Mesenchymal stem cell (in vitro differentiated cells and primary cell): Measurements from ENCODE around the gene NLRP1.

Source experiments
- DNase-seq: peaks from one replicate; pipeline ENCODE4 v3.0.0-alpha.2; 2013
- H2AFZ ChIP-seq: one replicate; pipeline ENCODE4 v1.6.1; 2013; ENCODE audit warnings: low read depth, mild to moderate bottlenecking, control low read depth, inconsistent platforms, low read length, moderate library complexity
- H2AK5ac ChIP-seq: 2 replicates; pipeline ENCODE4 v1.6.1; 2013; ENCODE audit warnings: low read length, moderate library complexity, mild to moderate bottlenecking, inconsistent platforms; ENCODE audit not compliant: severe bottlenecking
- H2BK120ac ChIP-seq: one replicate; pipeline ENCODE4 v1.6.1; 2013; ENCODE audit warnings: low read depth, mild to moderate bottlenecking, inconsistent platforms, low read length, moderate library complexity
- H2BK12ac ChIP-seq, 2 experiments: one replicate each; pipeline ENCODE4 v1.6.1; 2013; ENCODE audit warnings: inconsistent platforms in 2 of 2, low read length in 2 of 2, mild to moderate bottlenecking in 2 of 2, moderate library complexity in 2 of 2, control low read depth in 1 of 2
- H2BK15ac ChIP-seq: one replicate; pipeline ENCODE4 v1.6.1; 2013; ENCODE audit warnings: mild to moderate bottlenecking, low read depth, inconsistent platforms; ENCODE audit not compliant: poor library complexity, severe bottlenecking
- H2BK5ac ChIP-seq: 2 replicates; pipeline ENCODE4 v1.6.1; 2013; ENCODE audit warnings: low read depth, mild to moderate bottlenecking, low read length, control low read depth, inconsistent platforms; ENCODE audit not compliant: poor library complexity, severe bottlenecking
- H3K14ac ChIP-seq, 2 experiments: one replicate each; pipeline ENCODE4 v1.6.1; 2013; ENCODE audit warnings: inconsistent platforms in 2 of 2, low read length in 2 of 2, control low read depth in 1 of 2, mild to moderate bottlenecking in 1 of 2, moderate library complexity in 1 of 2
- H3K18ac ChIP-seq, 2 experiments: one replicate each; pipeline ENCODE4 v1.6.1; 2013; ENCODE audit warnings: inconsistent platforms in 2 of 2, low read length in 2 of 2, control low read depth in 1 of 2, low read depth in 1 of 2, mild to moderate bottlenecking in 1 of 2
- H3K23ac ChIP-seq, 2 experiments: one replicate each; pipeline ENCODE4 v1.6.1; 2013; ENCODE audit warnings: inconsistent platforms in 2 of 2, low read length in 2 of 2, mild to moderate bottlenecking in 2 of 2, moderate library complexity in 2 of 2, control low read depth in 1 of 2
- H3K27ac ChIP-seq: 2 replicates; pipeline ENCODE4 v1.5.1; 2013; ENCODE audit warnings: mild to moderate bottlenecking, moderate library complexity, low read length, control low read depth, inconsistent platforms; ENCODE audit not compliant: poor library complexity, severe bottlenecking
- H3K27me3 ChIP-seq, 2 experiments: 2 replicates each; pipeline versions ENCODE4 v1.6.1 to v1.7.0; 2013; ENCODE audit warnings: low read length in 2 of 2, mild to moderate bottlenecking in 2 of 2, moderate library complexity in 2 of 2, control low read depth in 1 of 2, inconsistent platforms in 1 of 2; ENCODE audit not compliant: control insufficient read depth in 1 of 2, insufficient read depth in 1 of 2
- H3K36me3 ChIP-seq, 2 experiments: 2 replicates each; pipeline versions ENCODE4 v1.6.1 to v1.7.0; 2013; ENCODE audit warnings: low read length in 2 of 2, control low read depth in 1 of 2, inconsistent platforms in 1 of 2, low read depth in 1 of 2, mild to moderate bottlenecking in 1 of 2; ENCODE audit not compliant: insufficient read depth in 2 of 2, control insufficient read depth in 1 of 2
- H3K4ac ChIP-seq, 2 experiments: one replicate each; pipeline ENCODE4 v1.6.1; 2013; ENCODE audit warnings: inconsistent platforms in 2 of 2, low read length in 2 of 2, mild to moderate bottlenecking in 2 of 2, moderate library complexity in 2 of 2, control low read depth in 1 of 2, low read depth in 1 of 2
- H3K4me1 ChIP-seq: 2 replicates; pipeline ENCODE4 v1.6.1; 2013; ENCODE audit warnings: low read depth, low read length, control low read depth; ENCODE audit not compliant: control insufficient read depth, insufficient read depth
- H3K4me2 ChIP-seq: 2 replicates; pipeline ENCODE4 v1.6.1; 2013; ENCODE audit warnings: low read length, mild to moderate bottlenecking, inconsistent platforms; ENCODE audit not compliant: poor library complexity, severe bottlenecking
- H3K4me3 ChIP-seq, 2 experiments: 2 replicates each; pipeline versions ENCODE4 v1.5.1 to v1.7.0; 2013; ENCODE audit warnings: low read length in 2 of 2, mild to moderate bottlenecking in 2 of 2, control low read depth in 1 of 2, low read depth in 1 of 2; ENCODE audit not compliant: insufficient read depth in 1 of 2
- H3K79me1 ChIP-seq: replicated peaks from 2 replicates; pipeline ENCODE4 v1.6.1; 2013; ENCODE audit warnings: mild to moderate bottlenecking, control low read depth, low read length, inconsistent platforms; ENCODE audit not compliant: poor library complexity, severe bottlenecking
- H3K9ac ChIP-seq: 2 replicates; pipeline ENCODE4 v1.7.0; 2013; ENCODE audit warnings: mild to moderate bottlenecking, low read length, moderate library complexity
- H3K9me3 ChIP-seq: 2 replicates; pipeline ENCODE4 v1.7.0; 2013; ENCODE audit warnings: mild to moderate bottlenecking, low read length; ENCODE audit not compliant: control insufficient read depth
- H4K8ac ChIP-seq: one replicate; pipeline ENCODE4 v1.6.1; 2013; ENCODE audit warnings: inconsistent platforms, mild to moderate bottlenecking, low read length, moderate library complexity
- H4K91ac ChIP-seq: one replicate; pipeline ENCODE4 v1.6.1; 2013; ENCODE audit warnings: mild to moderate bottlenecking, low read length, inconsistent platforms
- WGBS: methylation state at CpG from one replicate; pipeline ENCODE4 v1.1.7; 2013; ENCODE audit warnings: mixed read lengths; 5-methylcytosine and 5-hydroxymethylcytosine counted together

NLRP1 gene

GRCh38 chr17:5562661-5563360 lies 21.5 kb downstream of the NLRP1 start:
- H3K9me3 ChIP-seq = no peaks in the 10 kb centered on the region
- no peak overlapping the region for H2BK12ac ChIP-seq
- H3K23ac ChIP-seq = no peak overlapping the region
- H2BK5ac ChIP-seq = no peak overlapping the region
- H2AK5ac ChIP-seq = no peak overlapping the region
- no peak overlapping the region for H2AFZ ChIP-seq
- H3K4me3 ChIP-seq = no peak overlapping the region
- H4K91ac ChIP-seq = peak overlapping the region; percentile 67
- H3K4me1 ChIP-seq = no peaks in the 10 kb centered on the region
- no peak overlapping the region for H4K8ac ChIP-seq
- WGBS = 86% methylated on average over 6 of the region's 6 CpGs
- no peaks in the 10 kb centered on the region for H3K27me3 ChIP-seq
- no peak for DNase-seq
- H3K79me1 ChIP-seq = no peaks in the 10 kb centered on the region
- H2BK15ac ChIP-seq = no peak overlapping the region
- peak overlapping the region in 1 of 2 experiments; percentile 13 for H3K14ac ChIP-seq
- no peak overlapping the region for H2BK120ac ChIP-seq
- H3K36me3 ChIP-seq = peaks cover 0 to 39% of the 10 kb centered on the region in 2 experiments
- H3K9ac ChIP-seq = no peak overlapping the region
- no peak overlapping the region for H3K27ac ChIP-seq
- H3K18ac ChIP-seq = no peak overlapping the region
- no peak overlapping the region for H3K4ac ChIP-seq
- no peak overlapping the region for H3K4me2 ChIP-seq

GRCh38 chr17:5561736-5562571 lies 22.4 kb downstream of the NLRP1 start:
- no peak overlapping the region for H2AFZ ChIP-seq
- no peak overlapping the region for H3K23ac ChIP-seq
- H3K14ac ChIP-seq = no peak overlapping the region
- H3K79me1 ChIP-seq = no peaks in the 10 kb centered on the region
- H3K4me2 ChIP-seq = no peak overlapping the region
- no peak overlapping the region for H2BK15ac ChIP-seq
- no peaks in the 10 kb centered on the region for H3K9me3 ChIP-seq
- H2AK5ac ChIP-seq = no peak overlapping the region
- no peak overlapping the region for H4K8ac ChIP-seq
- H3K4ac ChIP-seq = no peak overlapping the region
- H3K27ac ChIP-seq = no peak overlapping the region
- WGBS = 95% methylated on average over 14 of the region's 14 CpGs
- H3K4me1 ChIP-seq = no peaks in the 10 kb centered on the region
- DNase-seq = no peak
- H2BK12ac ChIP-seq = no peak overlapping the region
- H3K9ac ChIP-seq = no peak overlapping the region
- no peak overlapping the region for H2BK120ac ChIP-seq
- H3K18ac ChIP-seq = no peak overlapping the region
- no peak overlapping the region for H3K4me3 ChIP-seq
- no peak overlapping the region for H4K91ac ChIP-seq
- no peak overlapping the region for H2BK5ac ChIP-seq
- no peaks in the 10 kb centered on the region for H3K27me3 ChIP-seq
- peaks cover 0 to 33% of the 10 kb centered on the region in 2 experiments for H3K36me3 ChIP-seq

GRCh38 chr17:5560361-5560988 lies 23.8 kb downstream of the NLRP1 start:
- Histone ChIP-seq H3K36me3 (peaks cover 0 to 29% of the 10 kb centered on the region in 2 experiments), H2BK5ac (no peak overlapping the region), H3K4me1 (no peaks in the 10 kb centered on the region), H3K27me3 (no peaks in the 10 kb centered on the region), H3K4me2 (no peak overlapping the region), H3K4me3 (no peak overlapping the region), H2AK5ac (no peak overlapping the region), H2BK15ac (no peak overlapping the region), H3K4ac (no peak overlapping the region), H4K91ac (no peak overlapping the region), H3K79me1 (no peaks in the 10 kb centered on the region), H2AFZ (no peak overlapping the region), H2BK12ac (no peak overlapping the region), H3K9me3 (no peaks in the 10 kb centered on the region), H4K8ac (no peak overlapping the region), H3K27ac (no peak overlapping the region), H3K18ac (no peak overlapping the region), H3K14ac (no peak overlapping the region), H3K9ac (no peak overlapping the region), H3K23ac (no peak overlapping the region), H2BK120ac (no peak overlapping the region)
- DNase-seq = no peak
- WGBS = 95% methylated on average over 9 of the region's 9 CpGs
